NB4 (cell line): ENCODE measurements around the gene GADD45A.

Experiments
- POLR2A ChIP-seq: IDR thresholded peaks from 2 replicates; pipeline ENCODE4 v1.6.1; 2011; ENCODE audit warnings: mild to moderate bottlenecking; ENCODE audit not compliant: insufficient read length; ENCODE audit errors: extremely low read depth
- TF ChIP-seq, protein P1 (sequence below): IDR thresholded peaks from one replicate; pipeline ENCODE4 v1.5.1; 2012; ENCODE audit warnings: low read depth, low read length

DNA sequence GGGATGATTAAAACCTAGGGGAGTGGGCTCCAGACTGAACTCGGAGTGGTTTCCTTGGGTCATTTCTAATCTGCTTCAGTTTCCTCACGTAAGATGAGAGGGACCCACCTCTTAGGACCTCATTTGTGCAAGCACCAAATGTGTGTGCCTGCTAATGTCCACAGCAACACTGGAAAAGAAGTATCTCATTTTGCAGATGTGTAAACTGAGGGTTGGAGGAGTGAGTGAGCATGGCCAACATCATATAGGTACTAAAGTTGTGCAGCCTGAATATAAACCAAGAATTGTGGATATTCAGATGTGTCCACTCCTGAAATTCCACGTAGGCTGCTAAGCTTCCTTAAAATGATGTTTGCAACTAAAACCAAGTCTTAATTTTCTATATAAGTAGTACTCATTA is 51.7 kb downstream of the GADD45A start:
- no peak for TF ChIP-seq POLR2A
- TF ChIP-seq, protein P1, sequence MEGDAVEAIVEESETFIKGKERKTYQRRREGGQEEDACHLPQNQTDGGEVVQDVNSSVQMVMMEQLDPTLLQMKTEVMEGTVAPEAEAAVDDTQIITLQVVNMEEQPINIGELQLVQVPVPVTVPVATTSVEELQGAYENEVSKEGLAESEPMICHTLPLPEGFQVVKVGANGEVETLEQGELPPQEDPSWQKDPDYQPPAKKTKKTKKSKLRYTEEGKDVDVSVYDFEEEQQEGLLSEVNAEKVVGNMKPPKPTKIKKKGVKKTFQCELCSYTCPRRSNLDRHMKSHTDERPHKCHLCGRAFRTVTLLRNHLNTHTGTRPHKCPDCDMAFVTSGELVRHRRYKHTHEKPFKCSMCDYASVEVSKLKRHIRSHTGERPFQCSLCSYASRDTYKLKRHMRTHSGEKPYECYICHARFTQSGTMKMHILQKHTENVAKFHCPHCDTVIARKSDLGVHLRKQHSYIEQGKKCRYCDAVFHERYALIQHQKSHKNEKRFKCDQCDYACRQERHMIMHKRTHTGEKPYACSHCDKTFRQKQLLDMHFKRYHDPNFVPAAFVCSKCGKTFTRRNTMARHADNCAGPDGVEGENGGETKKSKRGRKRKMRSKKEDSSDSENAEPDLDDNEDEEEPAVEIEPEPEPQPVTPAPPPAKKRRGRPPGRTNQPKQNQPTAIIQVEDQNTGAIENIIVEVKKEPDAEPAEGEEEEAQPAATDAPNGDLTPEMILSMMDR = no peak
